Frontal cortex (tissue), 4 donors: ENCODE data around the gene TMEM119. TPM values are rescaled to one million over a fixed set of nuclear protein-coding genes. Genes with fewer than 3 reads are reported as not detected.

Experiments
- DNase-seq, 2 donors: peaks; one replicate each; pipeline ENCODE4 v3.0.0; 2012; ENCODE audit warnings: low spot score in 2 of 2
- FAIRE-seq: peaks from 2 replicates; lab custom pipeline; 2012; peaks lifted over from hg19 to GRCh38; lab: Jason Lieb, UNC
- total RNA-seq: library from RNA; depleted of rRNA; stranded (reverse); fragments of >200 nt; gene quantifications from one replicate; pipeline ENCODE4 v1.2.3, GENCODE V29; 2014
- donor health status: control.
- donor health status: control.
- donor health status: control.

The TMEM119 gene
- total RNA-seq, 1 donor from 2014 or later = 0.82 TPM

DNA sequence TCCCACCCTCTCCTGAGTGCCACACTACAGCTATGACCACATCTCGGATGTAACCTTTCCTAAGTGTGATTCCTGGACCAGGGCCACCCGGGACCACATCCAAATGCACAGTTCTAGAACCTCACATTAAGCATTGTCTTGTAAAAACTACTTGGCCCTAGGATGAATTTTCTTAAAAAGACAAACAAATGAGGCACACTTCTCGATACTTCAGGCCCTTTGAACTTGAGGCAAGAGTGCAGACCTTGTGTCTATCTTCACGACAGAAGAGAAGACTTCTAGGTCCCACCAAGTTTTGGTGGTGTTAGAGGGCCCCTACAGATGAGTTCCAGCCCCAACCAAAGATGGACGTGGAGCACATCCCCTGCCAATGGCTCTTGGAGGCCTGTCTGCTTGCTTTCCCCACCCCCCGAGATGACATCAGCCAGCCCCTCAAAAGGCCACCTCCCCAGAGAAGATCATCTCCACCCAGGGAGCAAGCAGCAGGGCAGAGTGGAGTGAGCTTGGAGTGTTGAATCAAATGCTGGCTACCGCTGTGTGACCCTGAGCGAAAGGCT lies 26.2 kb downstream of the TMEM119 start:
- DNase-seq (no peak), FAIRE-seq (no peak)

DNA sequence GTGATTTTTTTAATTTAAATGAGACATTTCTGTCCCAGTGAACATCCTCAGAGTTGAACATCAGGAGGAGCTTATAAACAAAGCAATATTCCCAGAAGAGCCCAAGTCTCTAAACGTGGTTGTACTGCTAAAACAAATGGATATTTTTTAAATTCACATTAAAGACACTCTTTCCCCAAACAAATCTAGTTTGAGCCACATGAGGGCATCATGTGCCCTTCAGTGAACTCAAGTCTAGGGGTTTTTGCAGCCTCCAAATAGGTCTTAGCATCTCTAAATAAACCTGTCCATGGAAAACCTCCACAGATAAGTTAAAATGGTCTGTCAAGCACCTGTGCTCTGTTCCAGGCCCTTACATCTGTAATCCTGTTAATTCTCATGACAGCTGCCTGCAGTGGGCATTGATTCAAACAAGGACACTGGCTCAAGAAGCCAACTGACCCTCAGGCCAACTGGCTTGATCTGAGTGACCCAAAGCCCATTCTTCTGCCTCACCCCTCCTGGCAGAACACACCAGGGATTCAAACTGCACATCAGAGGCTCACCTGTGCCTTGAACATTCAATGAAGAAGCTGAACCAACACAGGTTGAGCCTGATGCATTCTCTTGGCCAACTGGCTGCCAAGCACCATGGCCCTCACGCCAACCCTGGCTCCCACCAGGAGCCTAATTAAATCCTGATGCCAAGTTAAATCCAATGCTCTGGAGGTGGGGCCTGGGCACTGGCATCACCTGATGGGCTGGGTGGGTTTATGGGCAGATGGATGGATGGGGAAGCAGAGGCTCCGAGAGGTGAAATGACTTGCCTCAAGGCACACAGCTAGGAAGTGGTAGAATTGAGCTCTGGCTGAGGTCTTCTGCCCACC lies 26.9 kb downstream of the TMEM119 start:
- DNase-seq = no peak

DNA sequence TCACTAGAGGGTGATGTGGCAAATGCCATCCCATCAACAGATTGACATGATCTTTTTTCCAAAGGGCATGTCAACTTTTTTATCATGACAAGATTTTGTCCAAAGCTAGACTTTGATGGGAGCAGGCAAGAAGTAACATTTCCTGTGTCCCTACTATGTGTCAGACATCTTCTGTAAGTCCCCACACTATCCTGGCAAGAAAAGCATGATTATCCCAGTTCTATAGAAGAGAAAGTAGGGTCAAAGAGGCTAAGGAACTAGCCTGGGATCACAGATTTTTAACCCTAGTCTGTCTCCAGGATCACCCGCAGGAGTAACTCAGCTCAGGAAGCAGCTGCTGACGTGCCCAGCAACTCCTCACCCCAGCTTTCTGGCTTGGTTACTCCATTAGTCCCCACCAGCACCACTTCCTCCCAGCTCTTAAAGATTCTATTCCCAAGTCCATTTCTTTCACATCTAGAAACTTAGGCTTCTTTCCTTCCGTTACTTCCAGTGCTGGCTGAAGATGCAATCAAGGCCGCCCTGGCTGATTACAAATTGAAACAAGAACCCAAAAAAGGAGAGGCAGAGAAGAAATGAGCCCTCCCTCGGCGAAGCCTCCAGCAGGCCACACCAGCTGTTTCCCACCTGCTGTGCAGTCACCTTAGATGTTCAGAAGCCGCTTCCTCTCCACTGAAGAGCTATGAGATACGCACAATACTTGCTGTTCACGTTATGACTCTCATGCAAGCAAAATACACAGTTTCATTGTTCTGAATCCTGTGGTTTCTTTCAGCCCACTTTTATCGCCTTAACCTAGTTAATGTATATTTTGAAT lies 29.3 kb downstream of the TMEM119 start:
- FAIRE-seq (no peak), DNase-seq (no peak)

More for the DNA sequence above, 26.9 kb downstream of the TMEM119 start:
- FAIRE-seq = no peak

DNA sequence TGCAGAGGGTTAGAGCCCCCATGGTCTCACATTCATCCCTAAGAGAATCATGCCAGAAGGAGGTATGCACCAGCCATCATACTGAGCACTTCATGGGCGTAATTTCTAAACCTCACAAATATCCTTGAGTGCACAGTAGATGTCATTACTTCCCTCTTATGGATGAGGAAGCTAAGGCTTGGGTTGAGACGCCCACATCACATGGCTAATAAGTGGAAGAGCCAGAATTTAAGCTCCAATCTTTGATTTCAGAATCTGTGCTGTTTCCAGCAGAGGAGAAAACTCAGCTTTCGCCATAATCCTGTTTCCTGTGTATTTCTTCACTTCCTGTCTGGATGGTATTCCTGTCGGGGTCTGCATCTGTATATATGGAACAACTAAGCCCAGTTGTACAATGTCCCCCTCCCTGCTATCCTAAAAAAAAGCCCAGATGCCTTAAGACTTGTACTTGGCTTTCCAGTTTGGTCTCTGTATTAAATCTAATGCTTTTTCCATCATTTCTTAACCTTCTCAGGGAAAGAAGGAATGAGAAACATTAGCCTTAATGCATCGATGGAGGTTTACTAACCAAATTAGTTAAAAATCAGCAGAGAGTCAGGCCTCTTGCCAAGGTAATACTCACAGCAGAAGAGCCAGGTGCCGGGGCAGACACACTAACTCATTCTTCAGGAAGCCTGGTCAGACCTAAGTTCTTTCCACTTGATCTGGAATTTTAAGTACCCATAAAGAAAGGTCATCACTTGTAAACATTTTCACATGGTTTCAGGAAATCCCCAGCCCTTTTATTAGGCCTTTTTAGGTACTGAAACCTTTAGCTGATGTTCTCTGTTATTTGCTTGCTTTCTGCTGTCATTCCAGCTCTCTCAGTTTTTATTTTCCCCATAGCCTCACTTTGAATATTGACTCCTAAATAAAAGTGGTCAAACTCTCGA lies 30.2 kb downstream of the TMEM119 start:
- FAIRE-seq = no peak

DNA sequence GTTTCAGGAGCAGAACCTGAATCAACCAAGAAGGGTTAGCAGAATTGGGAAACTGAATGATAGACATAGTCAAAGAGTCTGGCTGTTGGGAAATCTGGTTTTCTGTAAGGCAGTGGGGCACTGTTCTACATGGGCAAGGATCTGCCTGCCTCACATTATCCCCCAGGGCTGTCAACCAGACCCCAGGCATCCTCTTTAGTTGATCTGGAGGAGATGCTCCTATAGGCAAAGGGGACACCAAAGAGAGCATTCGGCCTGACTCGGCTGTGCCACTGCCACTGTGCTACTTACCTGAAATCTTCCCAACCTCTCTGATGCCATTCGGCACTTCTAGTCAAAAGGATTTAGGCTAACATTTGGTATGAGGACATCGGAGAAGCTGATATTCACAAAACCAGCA lies 31.4 kb downstream of the TMEM119 start:
- no peak for FAIRE-seq
- no peak for DNase-seq

More for the DNA sequence above, 30.2 kb downstream of the TMEM119 start:
- no peak for DNase-seq

DNA sequence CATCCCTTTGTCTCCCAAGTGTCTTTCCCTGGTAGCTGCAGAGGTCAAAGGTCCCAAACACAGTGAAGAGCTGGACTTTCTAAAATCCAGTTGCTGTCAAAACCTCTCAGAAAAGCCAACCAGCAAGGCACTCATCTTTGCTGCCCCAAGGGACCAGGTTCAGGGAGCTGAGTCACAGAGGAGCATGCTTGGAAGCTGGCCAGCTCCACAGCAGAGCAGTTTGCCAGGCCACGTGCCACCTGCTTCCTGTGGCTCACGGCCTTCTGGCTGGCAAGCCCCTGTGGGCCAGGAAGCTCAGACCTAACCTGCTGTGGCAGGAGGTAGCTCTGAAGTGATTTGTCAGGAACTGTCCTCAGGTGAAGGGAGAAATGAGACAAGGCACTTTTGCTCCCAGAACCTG lies 31.9 kb downstream of the TMEM119 start:
- FAIRE-seq (no peak), DNase-seq (no peak)

DNA sequence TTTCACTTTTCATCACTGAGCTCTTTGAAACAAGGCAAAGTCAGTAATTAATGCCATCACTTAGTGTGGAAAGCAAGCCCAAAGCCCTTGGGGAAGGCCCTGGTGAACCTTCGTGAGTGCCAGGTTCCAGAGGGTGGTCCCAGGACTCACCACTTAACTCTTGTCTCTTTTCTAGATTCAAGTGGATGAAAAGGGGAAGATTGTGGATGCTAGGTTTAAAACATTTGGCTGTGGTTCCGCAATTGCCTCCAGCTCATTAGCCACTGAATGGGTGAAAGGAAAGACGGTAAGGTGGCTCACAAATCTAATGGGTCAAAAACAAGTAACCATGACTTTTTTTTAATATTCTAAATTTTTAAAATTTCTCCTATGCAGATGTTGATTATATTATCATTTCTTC lies 32.7 kb downstream of the TMEM119 start:
- no peak for FAIRE-seq
- no peak for DNase-seq

DNA sequence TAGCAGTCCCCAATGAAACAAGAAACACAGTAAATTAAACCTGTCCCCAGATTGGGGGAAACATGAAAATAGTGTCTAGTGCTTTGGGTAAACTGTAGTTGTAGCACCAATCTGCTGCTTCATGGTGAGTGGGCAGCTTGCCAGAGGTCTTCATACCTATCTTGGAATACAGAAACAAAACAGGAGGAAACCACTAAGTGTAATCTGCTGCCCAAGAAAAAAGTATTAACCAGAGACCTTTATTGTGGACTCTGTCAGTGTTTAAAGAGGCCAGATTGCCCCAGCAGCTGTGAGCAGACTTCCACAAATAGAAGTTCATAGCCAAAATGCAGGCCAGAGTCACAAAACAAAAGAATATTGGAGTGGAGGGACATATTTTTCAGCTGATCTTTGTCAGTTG lies 33.2 kb downstream of the TMEM119 start:
- FAIRE-seq = no peak
- DNase-seq = no peak

DNA sequence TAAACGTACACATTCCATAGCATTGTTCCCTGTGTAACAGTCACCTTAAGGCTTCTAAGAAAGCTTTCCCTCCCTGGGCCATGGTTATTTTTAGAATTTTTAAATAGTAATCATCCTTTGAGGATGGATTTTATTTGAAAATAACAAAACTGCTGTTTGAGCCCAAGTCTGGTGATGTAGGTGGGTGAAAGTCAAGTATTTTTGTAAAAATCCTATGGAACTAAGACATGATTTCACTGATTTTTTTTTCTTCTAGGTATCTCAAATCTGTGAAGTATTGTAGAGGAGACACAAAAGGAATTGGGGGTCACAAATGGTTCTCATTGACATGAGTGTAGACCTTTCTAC lies 34.1 kb downstream of the TMEM119 start:
- DNase-seq (no peak), FAIRE-seq (no peak)

DNA sequence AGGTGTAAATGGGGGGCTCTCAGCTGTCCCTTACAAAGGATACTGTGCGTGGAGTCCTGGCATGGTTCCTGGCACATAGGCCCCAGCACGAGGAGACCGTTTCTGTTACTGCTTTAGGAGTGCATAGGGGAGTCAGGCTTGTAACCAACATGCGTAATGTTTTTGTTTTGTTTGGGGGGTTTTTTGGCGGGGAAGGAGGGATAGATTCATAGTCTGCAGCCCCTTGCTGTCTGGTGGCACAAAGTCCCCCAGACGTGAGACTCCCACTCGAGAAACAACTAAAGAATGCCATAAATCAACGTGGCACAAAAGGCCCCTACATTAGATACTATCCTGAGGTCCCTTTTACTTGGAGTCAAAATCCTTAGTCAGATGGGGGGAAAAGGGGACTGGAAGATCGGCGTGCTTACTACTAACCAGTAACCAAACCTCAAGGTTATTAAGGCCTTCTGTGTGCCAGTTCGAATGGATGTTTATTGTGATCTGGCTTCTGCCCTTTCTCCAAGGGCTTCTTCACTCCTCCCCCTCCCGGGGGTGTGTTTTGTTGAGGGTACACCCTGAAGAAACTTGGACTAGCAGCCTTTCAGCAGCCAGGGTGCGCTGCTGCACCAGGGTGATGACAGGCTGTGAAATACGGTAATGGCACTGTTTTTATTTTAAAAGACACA lies 34.6 kb downstream of the TMEM119 start:
- peak in 1 of 2 donors; percentile 69 for DNase-seq
- FAIRE-seq = no peak

DNA sequence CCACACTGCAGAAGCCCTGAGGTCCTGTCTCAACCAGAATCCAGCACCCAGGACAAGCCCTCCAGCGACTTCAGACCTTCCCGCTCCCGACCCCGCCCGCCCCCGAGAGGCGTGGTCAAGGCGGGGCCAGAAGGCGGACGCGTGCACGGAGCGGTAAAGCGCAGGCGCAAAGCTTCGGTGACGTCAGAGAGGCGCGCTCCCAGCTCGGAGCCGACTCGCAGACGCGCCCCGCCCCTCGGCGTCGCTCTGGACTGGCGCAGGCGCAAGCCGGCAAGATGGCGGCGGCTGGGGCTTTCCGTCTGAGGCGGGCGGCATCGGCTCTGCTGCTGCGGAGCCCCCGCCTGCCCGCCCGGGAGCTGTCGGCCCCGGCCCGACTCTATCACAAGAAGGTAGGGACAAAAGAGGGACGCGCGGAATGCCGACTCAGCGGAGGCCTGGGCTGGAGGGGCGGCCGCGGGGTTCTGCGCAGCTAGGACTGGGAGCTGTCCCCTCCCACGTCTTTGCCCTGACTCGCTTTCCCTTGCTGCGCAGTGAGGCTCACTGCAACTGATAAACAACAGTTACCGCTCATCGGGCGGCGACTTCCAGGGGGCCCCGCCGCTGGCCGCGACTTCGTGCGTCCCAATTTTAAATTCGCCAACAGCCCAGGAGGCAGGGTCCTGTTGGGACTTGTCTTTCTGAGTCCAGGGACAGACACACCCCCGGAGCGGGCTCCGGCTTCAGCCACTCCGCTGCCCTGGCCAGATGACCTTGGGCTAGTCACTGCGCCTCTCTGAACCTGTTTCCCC lies 35.3 kb downstream of the TMEM119 start, which contains the start of gene ISCU:
TSS of gene ISCU (plus strand) at position 249 of the 788 bp plus-strand sequence. CDS start at position 276, 27 bp downstream.
- no peak for FAIRE-seq
- peak; percentile 92 to 97 for DNase-seq

DNA sequence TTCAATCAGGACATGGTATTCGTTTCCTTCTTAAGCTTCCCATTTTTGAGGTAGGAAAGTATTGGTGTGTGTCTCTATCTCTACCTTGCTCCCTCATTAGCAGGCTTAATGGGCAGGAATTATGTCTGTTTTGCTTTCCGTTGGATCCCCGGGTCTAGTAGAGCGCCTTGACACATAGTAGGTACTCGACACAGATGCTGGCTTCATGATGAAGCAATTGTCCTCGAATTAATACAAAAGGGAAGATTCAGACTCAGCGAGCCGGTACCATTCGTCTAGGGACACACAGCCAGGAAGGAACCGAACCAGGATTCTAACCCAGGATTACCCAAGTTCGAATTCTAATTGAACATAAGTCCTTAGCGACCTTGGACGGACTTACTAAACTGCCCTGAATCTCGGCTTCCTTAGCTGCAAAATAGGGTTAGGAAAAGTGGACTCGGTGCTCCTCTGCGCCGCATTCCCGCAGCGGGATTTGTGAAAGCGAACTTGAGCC lies 36.0 kb downstream of the TMEM119 start:
- DNase-seq = no peak
- FAIRE-seq = no peak

DNA sequence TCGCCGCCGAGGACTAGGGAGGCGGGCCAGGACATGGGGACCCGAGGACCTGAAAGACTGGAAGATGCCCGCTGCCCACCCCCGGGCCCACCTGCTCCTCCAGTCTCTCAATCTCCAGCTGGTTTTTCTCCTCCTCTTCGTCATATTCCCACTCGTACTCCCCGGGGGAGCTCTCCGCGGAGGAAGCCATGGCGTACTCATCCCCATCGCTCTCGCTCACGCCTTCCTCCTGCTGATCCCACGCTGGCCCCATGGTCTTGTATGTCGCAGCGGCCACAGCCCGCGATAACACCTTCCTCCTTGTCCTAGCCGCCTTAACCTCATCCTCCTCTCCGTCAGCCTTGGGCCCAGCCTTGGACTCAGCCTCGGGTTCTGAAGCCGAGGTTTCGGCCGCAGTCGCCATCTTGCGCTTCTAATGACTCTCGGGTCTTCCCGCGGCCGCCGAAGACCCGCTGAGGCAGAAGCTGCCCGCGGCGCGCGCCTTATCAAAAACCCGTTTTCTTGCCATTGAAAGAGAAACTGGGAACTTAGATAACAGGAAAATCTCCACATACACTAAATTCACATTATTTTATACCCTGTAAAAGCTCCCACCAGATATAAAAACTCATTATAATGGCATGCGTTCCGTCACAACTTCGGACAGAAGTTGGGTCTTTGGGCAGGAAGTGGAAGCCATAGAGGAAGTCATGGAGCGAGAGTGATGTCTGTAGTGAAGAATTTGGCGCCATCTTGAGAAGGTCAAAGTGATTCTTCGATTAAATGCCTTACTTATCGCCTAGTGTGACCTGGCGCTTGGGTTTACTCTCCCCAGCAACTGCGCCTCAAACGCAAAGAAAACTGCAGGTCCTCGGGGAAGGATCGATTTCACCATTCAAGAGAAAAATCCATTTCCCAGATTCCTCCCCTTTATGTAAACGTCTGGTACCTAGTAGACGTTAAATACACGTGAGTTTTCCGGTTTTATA lies 36.8 kb downstream of the TMEM119 start, which contains the start of gene SART3:
TSS of gene SART3 (minus strand) at position 422 of the 968 bp plus-strand sequence. CDS start at position 403, 19 bp downstream.
- no peak for FAIRE-seq
- peak; percentile 72 to 78 for DNase-seq

DNA sequence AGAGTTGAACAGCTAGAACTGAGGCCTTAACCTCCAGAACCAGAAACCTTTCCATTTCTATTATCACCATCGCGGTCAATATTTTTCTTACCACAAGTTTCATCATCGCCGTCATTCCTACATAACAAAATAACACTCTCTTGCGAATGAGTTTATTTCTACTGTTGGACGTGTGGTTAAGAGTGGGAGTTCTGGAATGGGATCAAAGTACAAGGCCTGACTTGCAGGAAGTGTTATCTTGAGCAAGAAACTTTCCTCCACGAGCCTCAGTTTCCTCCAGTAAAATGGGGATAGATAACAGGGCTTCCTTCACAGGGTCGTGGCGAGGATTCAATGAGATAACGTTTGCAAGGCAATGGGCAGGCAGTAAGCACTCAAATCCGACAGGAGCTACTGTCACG lies 37.6 kb downstream of the TMEM119 start:
- FAIRE-seq (no peak), DNase-seq (no peak)

DNA sequence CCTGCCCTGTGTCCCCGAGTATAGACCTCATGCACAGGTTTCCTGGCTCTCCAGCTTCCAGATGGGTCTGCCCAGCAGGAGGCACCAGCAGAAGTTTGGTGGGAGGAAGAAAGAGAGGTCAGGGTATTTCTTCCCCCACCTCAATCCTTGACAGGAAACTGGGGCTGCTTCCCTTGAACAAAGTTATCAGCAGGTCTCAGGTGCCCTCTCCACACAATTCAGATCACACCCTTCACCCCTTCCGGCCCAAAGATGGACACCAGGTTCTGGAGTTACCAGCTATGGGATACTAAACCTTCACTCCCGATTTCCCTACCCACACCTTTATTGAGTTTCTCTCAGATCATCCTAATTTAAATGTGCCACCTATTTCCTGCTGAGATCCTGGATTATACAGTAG lies 38.1 kb downstream of the TMEM119 start:
- DNase-seq = no peak
- FAIRE-seq = no peak

DNA sequence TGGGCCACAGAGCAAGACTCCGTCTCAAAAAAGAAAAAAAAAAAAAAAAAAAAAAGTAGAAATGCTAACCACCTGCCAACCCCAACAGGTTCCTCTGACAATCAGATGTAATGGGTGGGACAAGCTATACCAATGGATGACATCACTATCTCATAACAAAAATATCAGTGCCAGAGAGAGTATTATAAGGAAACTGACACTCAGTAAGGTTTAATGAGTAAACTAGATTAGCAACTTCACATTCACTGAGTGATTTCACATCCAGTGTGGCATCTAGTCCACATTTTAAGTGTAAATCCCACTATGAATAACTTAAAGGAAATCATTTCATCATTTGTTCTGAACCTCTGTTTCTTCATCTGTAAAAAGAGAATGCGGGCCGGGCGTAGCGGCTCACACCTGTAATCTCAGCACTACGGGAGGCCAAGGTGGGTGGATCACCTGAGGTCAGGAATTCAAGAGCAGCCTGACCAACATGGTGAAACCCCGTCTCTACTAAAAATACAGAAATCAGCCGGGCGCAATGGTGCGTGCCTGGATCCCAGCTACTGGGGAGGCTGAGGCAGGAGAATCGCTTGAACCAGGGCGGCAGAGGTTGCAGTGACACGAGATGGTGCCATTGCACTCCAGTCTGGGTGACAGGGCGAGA lies 38.8 kb downstream of the TMEM119 start:
- DNase-seq = no peak
- FAIRE-seq = no peak
